Hair follicular keratinocyte (primary cell): ENCODE data around the gene FMNL2. TPM values are rescaled to one million over a fixed set of nuclear protein-coding genes. Genes with fewer than 3 reads are reported as not detected.

Experiments
- total RNA-seq: library from RNA; depleted of rRNA; stranded (reverse); fragments of >200 nt; gene quantifications from 2 replicates; pipeline ENCODE4 v1.2.3, GENCODE V29; 2015

Gene FMNL2
- 32.4 and 47.8 TPM in 2 replicates for total RNA-seq

DNA sequence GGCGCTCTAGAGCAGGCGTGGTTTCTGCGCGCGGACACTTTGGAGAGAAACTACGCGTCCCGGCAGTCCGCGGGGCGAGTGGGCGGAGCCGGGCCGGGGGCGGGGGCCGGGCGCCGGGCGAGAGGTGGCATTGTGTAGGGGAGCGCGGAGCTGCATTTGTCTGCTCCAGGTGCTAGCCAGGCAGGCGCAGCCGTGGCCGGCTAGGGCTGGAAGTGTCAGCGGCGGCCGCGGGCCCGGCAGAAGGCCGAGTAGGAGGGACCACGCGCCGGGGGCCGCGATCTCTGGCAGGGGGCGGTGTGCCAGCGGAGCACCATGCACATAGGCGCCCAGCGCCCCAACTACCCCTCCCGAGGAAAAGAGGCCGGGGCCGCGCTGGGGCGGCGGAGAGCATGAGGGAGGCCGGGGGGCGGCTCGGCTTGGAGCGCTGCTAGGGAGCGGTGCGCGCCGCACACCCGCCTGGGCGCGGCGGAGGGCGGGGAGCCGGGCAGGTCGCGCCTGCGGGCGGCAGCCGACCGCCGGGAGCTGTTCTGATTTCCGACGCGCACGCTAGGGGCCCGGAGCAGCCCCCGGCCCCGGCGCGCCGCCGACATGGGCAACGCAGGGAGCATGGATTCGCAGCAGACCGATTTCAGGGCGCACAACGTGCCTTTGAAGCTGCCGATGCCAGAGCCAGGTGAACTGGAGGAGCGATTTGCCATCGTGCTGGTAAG lies at the start of gene FMNL2:
FMNL2 (plus strand) TSS at position 159 of the 710 bp plus-strand sequence.

Other genes with a start within 250 kb of the FMNL2 start
- 0.04 and 0.08 TPM in 2 replicates for gene CACNB4, start 236.1 kb upstream of the FMNL2 start, total RNA-seq
- gene STAM2, start 159.4 kb upstream of the FMNL2 start, total RNA-seq = 17.9 and 18.9 TPM in 2 replicates